GM20000 (cell line): ENCODE measurements around the gene CLPSL1.

Experiments used
- DNase-seq: peaks from one replicate; pipeline ENCODE4 v3.0.0; 2012; ENCODE audit warnings: low spot score
- CTCF ChIP-seq: IDR thresholded peaks from 2 replicates; pipeline ENCODE4 v1.5.1; 2012; ENCODE audit warnings: mild to moderate bottlenecking, control low read depth; ENCODE audit errors: extremely low read depth, missing control alignments

The CLPSL1 gene

GRCh38 chr6:35736982-35737412, 43.8 kb upstream of the CLPSL1 start, which contains the start of gene ARMC12:
Gene ARMC12 (plus strand): TSS chr6:35737032. CDS start chr6:35737109, 77 bp downstream.
- no peak for TF ChIP-seq CTCF
- no peak for DNase-seq

GRCh38 chr6:35737413-35738211, 43.2 kb upstream of the CLPSL1 start:
- peak; percentile 51 for TF ChIP-seq CTCF
- DNase-seq = peak; percentile 73

- no peak for DNase-seq
Observed at GRCh38 chr6:35739645-35740524, 40.9 kb upstream of the CLPSL1 start.

GRCh38 chr6:35742842-35743241, 38.0 kb upstream of the CLPSL1 start:
- DNase-seq = no peak
- TF ChIP-seq CTCF = no peak

More at GRCh38 chr6:35739645-35740524, 40.9 kb upstream of the CLPSL1 start:
- no peak for TF ChIP-seq CTCF

- no peak for DNase-seq
- TF ChIP-seq CTCF = no peak
Observed at GRCh38 chr6:35745509-35745908, 35.3 kb upstream of the CLPSL1 start.

- TF ChIP-seq CTCF = no peak
- DNase-seq = no peak
Observed at GRCh38 chr6:35746516-35746915, 34.3 kb upstream of the CLPSL1 start.

GRCh38 chr6:35747877-35748276, 32.9 kb upstream of the CLPSL1 start:
- TF ChIP-seq CTCF = no peak
- DNase-seq = no peak
